Activated CD8-positive, alpha-beta T cell treated with anti-CD3 and anti-CD28 coated beads, Interleukin-2, amount 10 ng/mL, durations not matched to agents 7 days and 5 days (primary cell): ENCODE measurements around the gene STXBP5L. TPM values are rescaled to one million over a fixed set of nuclear protein-coding genes. Genes with fewer than 3 reads are reported as not detected.
"Not testable (repeated sequence)": the region's sequence is repeated elsewhere in the genome, so short reads cannot be mapped to it uniquely, and the experiment has no call there.

Experiments used
- ATAC-seq: fragments of 150-1000 bp; cut with Tn5 transposase; one replicate; pipeline ENCODE4 v1.10.0; 2021; ENCODE audit warnings: moderate library complexity
- CTCF ChIA-PET: fragments of 350-600 bp; sonication (Branson Sonifier 250); formaldehyde crosslinking; loops from one replicate; lab custom pipeline; 2021; ENCODE audit warnings: antibody characterized with exemption; lab: Charles Lee
- POLR2A ChIA-PET: fragments of 350-600 bp; sonication (Branson Sonifier 250); formaldehyde crosslinking; loops from one replicate; lab custom pipeline; 2021; ENCODE audit warnings: antibody characterized with exemption; lab: Charles Lee
- DNase-seq: peaks from one replicate; pipeline ENCODE4 v3.0.0-alpha.2; 2020
- H3K27ac Mint-ChIP-seq: one replicate; pipeline ENCODE4 v1.8.0; 2021; ENCODE audit warnings: mild to moderate bottlenecking, mixed read lengths
- H3K27me3 Mint-ChIP-seq: one replicate; pipeline ENCODE4 v1.8.0; 2021; ENCODE audit warnings: low read depth, mixed read lengths
- H3K36me3 Mint-ChIP-seq: one replicate; pipeline ENCODE4 v1.8.0; 2021; ENCODE audit warnings: low read depth, mixed read lengths
- H3K4me1 Mint-ChIP-seq: one replicate; pipeline ENCODE4 v1.8.0; 2021; ENCODE audit warnings: low read depth, mixed read lengths
- H3K4me3 Mint-ChIP-seq: one replicate; pipeline ENCODE4 v1.8.0; 2021; ENCODE audit warnings: mild to moderate bottlenecking, mixed read lengths
- H3K9me3 Mint-ChIP-seq: one replicate; pipeline ENCODE4 v1.8.0; 2022; ENCODE audit warnings: mixed read lengths; ENCODE audit not compliant: insufficient read depth
- total RNA-seq, 2 experiments: library from RNA; stranded (reverse); gene quantifications; one replicate each; pipeline ENCODE4 v1.2.3, GENCODE V29; 2021

The STXBP5L gene
- total RNA-seq, 2 experiments from 2014 or later: not detected

GRCh38 chr3:121072133-121072532 lies 164.1 kb downstream of the STXBP5L start:
- no peaks in the 10 kb centered on the region for H3K27me3 Mint-ChIP-seq
- no peak overlapping the region for H3K27ac Mint-ChIP-seq
- peaks cover under 1% of the 10 kb centered on the region for H3K9me3 Mint-ChIP-seq
- no peaks in the 10 kb centered on the region for H3K36me3 Mint-ChIP-seq
- ATAC-seq (no peak), DNase-seq (no peak)
- ChIA-PET CTCF (no interaction called here), POLR2A (no interaction called here)
- H3K4me3 Mint-ChIP-seq: no peak overlapping the region
- no peaks in the 10 kb centered on the region for H3K4me1 Mint-ChIP-seq

- DNase-seq (no peak), ATAC-seq (no peak)
- peaks cover 6% of the 10 kb centered on the region for H3K9me3 Mint-ChIP-seq
- ChIA-PET POLR2A (no interaction called here), CTCF (no interaction called here)
- no peaks in the 10 kb centered on the region for H3K36me3 Mint-ChIP-seq
- no peaks in the 10 kb centered on the region for H3K4me1 Mint-ChIP-seq
- no peak overlapping the region for H3K27ac Mint-ChIP-seq
- no peak overlapping the region for H3K4me3 Mint-ChIP-seq
- H3K27me3 Mint-ChIP-seq: no peaks in the 10 kb centered on the region
These were observed 165.0 kb downstream of the STXBP5L start for GRCh38 chr3:121073011-121073410.

GRCh38 chr3:121075191-121075590 lies 167.2 kb downstream of the STXBP5L start:
- no peak overlapping the region for H3K27ac Mint-ChIP-seq
- H3K4me1 Mint-ChIP-seq: no peaks in the 10 kb centered on the region
- ChIA-PET POLR2A (no interaction called here), CTCF (no interaction called here)
- H3K36me3 Mint-ChIP-seq: no peaks in the 10 kb centered on the region
- DNase-seq: no peak
- peaks cover 6% of the 10 kb centered on the region for H3K9me3 Mint-ChIP-seq
- no peak for ATAC-seq
- H3K4me3 Mint-ChIP-seq: no peak overlapping the region
- H3K27me3 Mint-ChIP-seq: no peaks in the 10 kb centered on the region

DNA sequence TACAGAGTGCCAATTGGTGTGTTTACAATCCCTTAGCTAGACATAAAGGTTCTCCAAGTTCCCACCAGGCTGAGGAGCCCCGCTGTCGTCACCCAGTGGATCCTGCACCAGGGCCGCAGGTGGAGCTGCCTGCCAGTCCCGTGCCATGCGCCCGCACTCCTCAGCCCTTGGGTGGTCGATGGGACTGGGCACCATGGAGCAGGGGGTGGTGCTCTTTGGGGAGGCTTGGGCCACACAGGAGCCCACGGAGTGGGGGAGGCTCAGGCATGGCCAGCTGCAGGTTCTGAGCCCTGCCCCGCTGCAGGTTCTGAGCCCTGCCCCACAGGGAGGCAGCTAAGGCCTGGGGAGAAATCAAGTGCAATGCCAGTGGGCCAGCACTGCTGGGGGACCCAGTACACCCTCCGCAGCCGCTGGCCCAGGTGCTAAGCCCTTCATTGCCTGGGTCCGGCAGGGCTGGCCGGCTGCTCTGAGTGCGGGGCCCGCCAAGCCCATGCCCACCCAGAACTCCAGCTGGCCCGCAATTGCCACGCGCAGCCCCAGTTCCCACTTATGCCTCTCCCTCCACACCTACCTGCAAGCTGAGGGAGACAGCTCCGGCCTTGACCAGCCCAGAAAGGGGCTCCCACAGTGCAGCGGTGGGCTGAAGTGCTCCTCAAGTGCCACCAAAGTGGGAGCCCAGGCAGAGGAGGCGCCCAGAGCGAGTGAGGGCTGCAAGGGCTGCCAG lies 170.5 kb downstream of the STXBP5L start:
- CTCF ChIA-PET, H3K4me3 Mint-ChIP-seq, H3K27me3 Mint-ChIP-seq, ATAC-seq, H3K9me3 Mint-ChIP-seq, DNase-seq, POLR2A ChIA-PET, H3K27ac Mint-ChIP-seq, H3K36me3 Mint-ChIP-seq, H3K4me1 Mint-ChIP-seq: not testable (repeated sequence)

DNA sequence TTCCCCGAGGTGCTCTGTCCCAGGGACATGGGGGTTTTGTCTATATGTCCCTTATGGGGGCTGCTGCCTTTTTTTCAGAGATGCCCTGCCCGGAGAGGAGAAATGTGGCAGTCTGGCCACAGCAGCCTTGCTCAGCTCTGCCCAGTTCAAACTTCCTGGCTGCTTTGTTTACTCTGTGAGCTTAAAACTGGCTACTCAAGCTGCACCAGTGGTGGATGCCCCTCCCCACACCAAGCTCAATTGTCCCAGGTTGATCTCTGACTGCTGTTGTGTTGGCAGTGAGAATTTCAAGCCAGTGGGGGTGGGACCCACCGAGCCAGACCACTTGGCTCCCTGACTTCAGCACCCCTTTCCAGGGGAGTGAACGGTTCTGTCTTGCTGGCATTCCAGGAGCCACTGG lies 188.9 kb downstream of the STXBP5L start:
- no peaks in the 10 kb centered on the region for H3K27me3 Mint-ChIP-seq
- CTCF ChIA-PET: no interaction called here
- peaks cover 10% of the 10 kb centered on the region for H3K9me3 Mint-ChIP-seq
- H3K36me3 Mint-ChIP-seq: no peaks in the 10 kb centered on the region
- no peaks in the 10 kb centered on the region for H3K4me1 Mint-ChIP-seq
- DNase-seq (no peak), ATAC-seq (no peak)
- POLR2A ChIA-PET: no interaction called here
- no peak overlapping the region for H3K4me3 Mint-ChIP-seq
- H3K27ac Mint-ChIP-seq: no peak overlapping the region

- H3K27ac Mint-ChIP-seq, H3K4me3 Mint-ChIP-seq, CTCF ChIA-PET, H3K27me3 Mint-ChIP-seq, DNase-seq, H3K9me3 Mint-ChIP-seq, H3K36me3 Mint-ChIP-seq, ATAC-seq, POLR2A ChIA-PET, H3K4me1 Mint-ChIP-seq: not testable (repeated sequence)
These were observed 203.1 kb downstream of the STXBP5L start for GRCh38 chr3:121111086-121111485.

- ATAC-seq (no peak), DNase-seq (no peak)
- H3K4me3 Mint-ChIP-seq: no peak overlapping the region
- no peaks in the 10 kb centered on the region for H3K36me3 Mint-ChIP-seq
- H3K27me3 Mint-ChIP-seq: no peaks in the 10 kb centered on the region
- ChIA-PET CTCF (no interaction called here), POLR2A (no interaction called here)
- no peak overlapping the region for H3K27ac Mint-ChIP-seq
- H3K4me1 Mint-ChIP-seq: no peaks in the 10 kb centered on the region
- H3K9me3 Mint-ChIP-seq: no peaks in the 10 kb centered on the region
These were observed 204.1 kb downstream of the STXBP5L start for GRCh38 chr3:121111914-121112612.

GRCh38 chr3:121126033-121126706 lies 218.2 kb downstream of the STXBP5L start:
- DNase-seq (no peak), ATAC-seq (no peak)
- CTCF ChIA-PET: no interaction called here
- no peaks in the 10 kb centered on the region for H3K36me3 Mint-ChIP-seq
- no peaks in the 10 kb centered on the region for H3K4me1 Mint-ChIP-seq
- H3K9me3 Mint-ChIP-seq: no peaks in the 10 kb centered on the region
- POLR2A ChIA-PET: no interaction called here
- H3K27ac Mint-ChIP-seq: no peak overlapping the region
- no peak overlapping the region for H3K4me3 Mint-ChIP-seq
- no peaks in the 10 kb centered on the region for H3K27me3 Mint-ChIP-seq

- H3K4me1 Mint-ChIP-seq: no peaks in the 10 kb centered on the region
- CTCF ChIA-PET: no interaction called here
These were observed 218.7 kb downstream of the STXBP5L start for GRCh38 chr3:121126707-121127035.

DNA sequence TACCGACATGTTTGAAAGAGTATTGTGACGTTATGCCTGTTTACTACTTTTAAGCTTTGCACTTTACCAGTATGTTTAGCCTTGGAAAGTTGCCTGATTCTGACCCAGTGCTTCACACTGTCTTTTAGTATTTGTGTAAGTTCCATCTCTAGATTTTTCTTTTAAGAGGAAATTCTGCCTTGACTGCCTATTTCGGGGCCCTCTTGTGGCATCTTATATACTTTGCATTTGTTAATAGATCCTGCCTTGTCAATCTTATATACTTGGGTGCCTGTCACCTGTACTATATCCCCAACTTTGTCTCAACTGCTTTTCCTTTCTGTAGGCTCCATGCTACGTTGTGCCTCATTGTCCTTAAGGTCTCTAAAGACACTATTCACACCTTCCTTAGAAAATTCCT lies 244.6 kb downstream of the STXBP5L start:
- ATAC-seq: no peak
- DNase-seq: no peak
- CTCF ChIA-PET: no interaction called here
- no peaks in the 10 kb centered on the region for H3K9me3 Mint-ChIP-seq
- no peak overlapping the region for H3K4me3 Mint-ChIP-seq
- POLR2A ChIA-PET: no interaction called here
- no peaks in the 10 kb centered on the region for H3K4me1 Mint-ChIP-seq
- H3K36me3 Mint-ChIP-seq: no peaks in the 10 kb centered on the region
- no peak overlapping the region for H3K27ac Mint-ChIP-seq
- H3K27me3 Mint-ChIP-seq: no peaks in the 10 kb centered on the region

More at GRCh38 chr3:121126707-121127035, 218.7 kb downstream of the STXBP5L start:
- H3K27ac Mint-ChIP-seq: no peak overlapping the region
- H3K9me3 Mint-ChIP-seq: no peaks in the 10 kb centered on the region
- POLR2A ChIA-PET: no interaction called here
- no peaks in the 10 kb centered on the region for H3K27me3 Mint-ChIP-seq
- no peak for ATAC-seq
- H3K4me3 Mint-ChIP-seq: no peak overlapping the region
- H3K36me3 Mint-ChIP-seq: no peaks in the 10 kb centered on the region
- DNase-seq: no peak

DNA sequence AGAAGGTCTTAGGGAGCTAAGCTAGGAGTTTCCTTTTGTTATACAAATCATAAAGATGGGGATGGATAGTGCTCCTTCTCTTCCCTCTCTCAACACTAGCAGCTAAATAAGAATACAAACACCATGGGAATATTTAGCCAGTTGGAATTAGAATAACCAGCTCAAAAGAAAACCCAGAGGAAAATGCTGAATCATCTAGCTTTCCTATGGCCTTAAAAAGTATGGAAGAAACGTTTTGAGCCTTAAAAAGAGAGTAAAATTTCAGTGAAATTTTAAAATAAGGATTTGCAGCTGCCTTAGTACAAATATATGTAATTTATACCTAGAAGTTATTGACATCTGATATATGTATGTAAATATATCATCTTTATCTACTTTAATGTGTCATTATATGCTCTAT lies 245.8 kb downstream of the STXBP5L start:
- ChIA-PET CTCF (no interaction called here), POLR2A (no interaction called here)
- Mint-ChIP-seq H3K9me3 (no peaks in the 10 kb centered on the region), H3K4me3 (no peak overlapping the region), H3K4me1 (no peaks in the 10 kb centered on the region), H3K36me3 (no peaks in the 10 kb centered on the region), H3K27ac (no peak overlapping the region), H3K27me3 (no peaks in the 10 kb centered on the region)
- DNase-seq: no peak
- no peak for ATAC-seq

GRCh38 chr3:121155028-121155427 lies 247.0 kb downstream of the STXBP5L start:
- Mint-ChIP-seq H3K9me3 (no peaks in the 10 kb centered on the region), H3K36me3 (no peaks in the 10 kb centered on the region), H3K4me1 (no peaks in the 10 kb centered on the region), H3K27ac (no peak overlapping the region), H3K4me3 (no peak overlapping the region), H3K27me3 (no peaks in the 10 kb centered on the region)
- POLR2A ChIA-PET: no interaction called here
- DNase-seq: no peak
- no peak for ATAC-seq
- CTCF ChIA-PET: no interaction called here
